GM23338 (cell line): ENCODE results near the gene TTC38.

Experiments used
- CREB1 ChIP-seq: fragments of 250-450 bp; sonication (Bioruptor Pico); IDR thresholded peaks from 2 replicates; pipeline ENCODE4 v1.5.0; 2020; ENCODE audit warnings: low read depth, mild to moderate bottlenecking, moderate library complexity
- POLR2AphosphoS5 ChIP-seq: IDR thresholded peaks from 2 replicates; pipeline ENCODE4 v1.6.1; 2016; ENCODE audit warnings: antibody characterized with exemption, low read depth

DNA sequence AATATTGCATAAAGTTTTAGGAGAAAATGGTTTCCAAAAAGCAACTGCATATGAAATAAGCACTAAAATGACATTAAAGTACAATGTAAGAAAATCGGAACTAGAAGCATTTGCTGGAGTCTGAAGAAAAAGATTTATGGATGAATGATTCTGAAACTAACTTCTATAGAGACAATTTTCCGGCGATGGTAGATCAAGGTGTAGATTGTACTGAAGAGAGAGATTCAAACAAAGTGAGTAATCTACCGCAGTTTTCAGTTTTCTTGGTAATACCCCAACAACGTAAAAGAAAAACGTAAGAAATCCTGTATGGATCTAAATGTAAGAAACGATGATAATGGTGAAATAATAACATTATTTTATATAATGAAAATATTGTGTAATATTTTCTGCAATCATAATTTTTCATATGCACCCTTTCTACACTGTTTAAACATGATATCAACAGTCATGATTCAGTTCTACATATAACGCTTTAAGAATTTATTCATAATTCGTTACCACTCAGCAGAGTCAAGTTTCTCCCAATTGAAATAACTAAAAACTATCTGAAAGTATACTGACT lies 15.9 kb upstream of the TTC38 start:
- no peak for TF ChIP-seq CREB1 (CRISPR knock-in tag)
- TF ChIP-seq POLR2AphosphoS5, result no peak
